HG03108 (cell line): Measurements from ENCODE around the gene ZNF280B.
"Not testable (repeated sequence)": the region's sequence is repeated elsewhere in the genome, so short reads cannot be mapped to it uniquely, and the experiment has no call there.

Experiments used
- ATAC-seq: cut with Tn5 transposase; IDR thresholded peaks from one replicate; pipeline ENCODE4 v1.9.1; 2021; ENCODE audit warnings: moderate library complexity; ENCODE audit not compliant: unreplicated experiment

The ZNF280B gene

DNA sequence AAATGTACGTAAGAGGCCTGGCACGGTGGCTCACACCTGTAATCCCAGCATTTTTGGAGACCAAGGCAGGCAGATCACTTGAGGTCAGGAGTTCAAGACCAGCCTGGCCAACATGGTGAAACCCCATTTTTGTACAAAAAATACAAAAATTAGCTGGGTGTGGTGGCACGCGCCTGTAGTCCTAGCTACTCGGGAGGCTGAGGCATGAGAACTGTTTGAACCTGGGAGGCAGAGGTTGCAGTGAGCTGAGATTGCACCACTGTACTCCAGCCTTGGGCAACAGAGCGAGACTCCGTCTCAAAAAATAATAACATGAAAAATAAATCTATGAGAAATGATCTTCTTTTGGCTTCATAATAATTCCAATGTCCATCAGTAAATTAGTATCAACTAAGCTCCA, 2.3 kb upstream of the ZNF280B start:
- ATAC-seq = not testable (repeated sequence)

DNA sequence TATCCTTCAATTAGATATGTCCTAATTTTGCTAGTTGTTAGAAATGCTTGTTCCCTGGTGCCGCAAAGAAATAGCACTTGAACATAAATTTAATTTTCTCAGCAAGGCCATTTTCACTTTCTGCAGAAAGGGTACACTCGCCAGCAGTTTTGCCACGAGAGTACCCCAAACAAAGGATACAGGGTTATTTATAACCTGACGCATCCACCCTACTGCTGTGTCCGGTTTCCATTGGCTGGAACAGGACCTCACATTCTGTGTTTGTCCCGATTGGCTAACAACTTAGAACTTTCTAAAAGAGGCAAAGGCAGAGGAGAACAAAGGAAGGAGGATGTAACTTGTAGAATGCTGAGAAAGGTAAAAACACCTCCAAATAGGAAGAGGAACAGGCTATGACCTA, 1.4 kb upstream of the ZNF280B start:
- not testable (repeated sequence) for ATAC-seq

DNA sequence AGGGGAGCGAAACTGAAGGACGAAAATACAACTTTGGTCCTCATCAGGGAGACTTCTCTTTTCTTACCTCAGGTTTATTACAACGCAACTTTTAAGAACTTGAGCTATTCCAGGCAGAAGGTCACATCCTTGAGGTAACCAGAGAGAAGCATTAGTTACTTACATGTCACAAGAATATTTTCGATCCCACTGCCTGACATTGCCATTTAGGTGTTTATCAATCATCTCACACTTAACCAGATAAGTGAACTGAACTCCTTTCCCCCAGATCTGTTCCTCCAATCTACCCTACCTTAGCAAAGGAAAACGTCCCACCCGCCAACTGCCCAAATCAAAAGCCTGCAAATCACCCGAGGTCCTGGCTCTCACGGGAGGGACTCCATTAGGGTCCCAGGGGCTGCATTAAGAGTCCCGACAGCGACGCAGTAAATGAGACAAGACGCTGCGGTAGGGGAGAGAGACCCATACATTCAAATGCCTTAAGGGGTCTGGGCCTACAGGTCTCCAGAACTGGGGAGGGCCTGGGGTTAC, 734 bp downstream of the ZNF280B start:
- ATAC-seq = no peak

DNA sequence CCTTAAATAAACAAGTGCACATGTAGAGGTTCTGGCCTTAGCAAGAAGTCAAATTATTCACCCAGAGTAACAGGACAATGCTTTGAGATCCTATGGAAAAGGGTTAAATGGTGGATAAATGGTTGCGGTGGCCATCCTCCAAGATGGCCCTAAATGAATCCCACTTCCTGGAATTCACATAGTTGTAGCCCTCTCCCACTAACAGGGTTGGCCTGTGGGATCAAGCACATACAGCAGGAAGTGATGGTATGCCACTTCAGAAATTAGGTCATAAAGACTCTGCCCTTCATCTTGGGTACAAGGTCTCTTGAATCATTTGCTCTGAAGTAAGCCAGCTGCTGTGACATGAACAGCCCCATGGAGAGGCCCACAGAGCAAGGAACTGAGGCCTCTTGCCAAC, 1.8 kb downstream of the ZNF280B start:
- ATAC-seq = no peak

GRCh38 chr22:22498267-22498666, 10.3 kb downstream of the ZNF280B start:
- ATAC-seq = no peak

- ATAC-seq = not testable (repeated sequence)
Measured at GRCh38 chr22:22491589-22491988, 17.0 kb downstream of the ZNF280B start.

GRCh38 chr22:22488736-22489135, 19.8 kb downstream of the ZNF280B start:
- ATAC-seq = no peak

- ATAC-seq = no peak
Measured at GRCh38 chr22:22487869-22488597, 20.5 kb downstream of the ZNF280B start.

GRCh38 chr22:22487059-22487458, 21.5 kb downstream of the ZNF280B start:
- no peak for ATAC-seq

- ATAC-seq = no peak
Measured at GRCh38 chr22:22486132-22486899, 22.2 kb downstream of the ZNF280B start.

DNA sequence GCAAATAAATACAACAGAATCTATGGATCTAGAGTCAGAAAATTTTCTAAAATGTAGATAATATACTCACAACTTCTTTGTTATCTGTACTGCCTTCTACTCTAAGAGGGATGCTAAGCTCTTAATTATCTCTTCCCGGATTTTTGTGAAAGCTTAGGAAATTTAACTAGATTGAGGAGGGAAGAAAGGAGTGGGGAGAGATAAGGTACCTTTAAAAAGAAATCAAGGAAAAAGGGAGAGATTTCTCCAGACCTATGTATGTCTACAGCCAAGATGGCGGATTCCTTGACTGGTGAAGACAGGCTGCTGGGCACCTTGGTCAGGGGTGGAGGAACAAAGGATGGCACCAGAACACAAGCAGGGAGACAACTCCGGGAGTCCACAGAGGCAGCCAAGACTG, 23.0 kb downstream of the ZNF280B start:
- ATAC-seq = no peak

DNA sequence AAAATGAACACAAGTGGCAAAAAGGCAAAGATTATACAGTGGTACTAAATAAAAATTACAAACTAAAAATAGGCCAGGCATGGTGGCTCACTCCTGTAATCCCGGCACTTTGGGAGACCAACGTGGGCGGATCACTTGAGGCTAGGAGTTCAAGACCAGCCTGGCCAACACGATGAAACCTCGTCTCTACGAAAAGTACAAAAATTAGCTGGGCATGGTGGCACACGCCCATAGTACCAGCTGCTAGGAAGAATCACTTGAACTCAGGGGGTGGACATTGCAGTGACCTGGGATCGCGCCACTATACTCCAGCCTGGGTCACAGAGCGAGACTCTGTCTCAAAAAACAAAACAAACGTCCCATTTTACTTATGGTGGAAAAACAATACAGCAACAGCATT, 24.5 kb downstream of the ZNF280B start:
- ATAC-seq = no peak

DNA sequence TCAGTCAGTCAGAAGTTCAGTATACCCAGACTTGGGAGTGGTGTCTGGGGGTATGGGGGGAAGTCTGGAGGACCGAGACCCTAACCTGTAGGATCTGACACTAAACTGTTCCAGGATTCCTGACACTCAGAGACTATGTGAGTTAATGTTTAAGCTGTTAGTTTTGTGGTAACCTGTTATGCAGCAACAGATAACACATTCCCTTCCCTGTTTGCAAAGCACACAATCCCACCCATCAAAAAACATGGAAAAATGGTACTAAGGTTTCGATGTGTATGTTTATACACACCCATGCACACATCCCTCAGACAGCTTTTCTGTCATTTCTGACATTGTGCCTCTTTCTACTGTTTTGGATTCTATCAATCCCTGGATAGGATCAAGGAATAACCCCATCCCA, 27.6 kb downstream of the ZNF280B start:
- ATAC-seq = no peak

GRCh38 chr22:22479999-22480532, 28.5 kb downstream of the ZNF280B start:
- no peak for ATAC-seq

- no peak for ATAC-seq
Measured at GRCh38 chr22:22479116-22479515, 29.4 kb downstream of the ZNF280B start.

DNA sequence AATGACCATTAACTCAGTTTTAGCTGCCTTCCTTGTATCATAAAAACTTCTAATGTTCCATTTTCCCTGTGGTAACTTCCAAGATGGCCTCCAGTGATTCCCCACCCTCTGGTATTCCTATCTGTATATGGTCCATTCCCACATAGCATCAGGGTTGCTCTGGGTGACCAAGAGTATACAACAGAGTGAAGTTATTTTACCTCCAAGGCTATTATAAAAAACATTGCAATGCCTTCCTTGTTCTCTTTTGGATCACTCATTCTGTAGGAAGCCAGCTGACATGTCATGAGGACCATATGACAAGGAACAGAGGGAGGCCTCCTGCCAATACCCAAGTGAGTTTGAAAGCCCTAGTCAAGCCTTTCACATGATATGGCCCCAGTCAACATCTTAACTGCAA, 30.1 kb downstream of the ZNF280B start:
- no peak for ATAC-seq

GRCh38 chr22:22474733-22475132, 33.8 kb downstream of the ZNF280B start:
- ATAC-seq = no peak

DNA sequence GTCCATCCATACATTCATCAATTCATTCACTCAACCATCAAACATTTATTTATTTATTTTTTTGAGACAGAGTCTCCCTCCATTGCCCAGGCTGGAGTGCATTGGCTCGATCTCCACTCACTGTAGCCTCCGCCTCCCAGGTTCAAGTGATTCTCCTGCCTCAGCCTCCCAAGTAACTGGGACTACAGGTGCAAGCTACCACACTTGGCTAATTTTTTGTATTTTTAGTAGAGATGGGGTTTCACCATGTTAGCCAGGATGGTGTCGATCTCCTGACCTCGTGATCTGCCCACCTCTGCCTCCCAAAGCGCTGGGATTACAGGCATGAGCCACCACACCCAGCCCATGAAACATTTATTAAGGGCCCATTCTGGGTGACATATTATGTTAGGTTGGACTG, 37.4 kb downstream of the ZNF280B start:
- not testable (repeated sequence) for ATAC-seq

DNA sequence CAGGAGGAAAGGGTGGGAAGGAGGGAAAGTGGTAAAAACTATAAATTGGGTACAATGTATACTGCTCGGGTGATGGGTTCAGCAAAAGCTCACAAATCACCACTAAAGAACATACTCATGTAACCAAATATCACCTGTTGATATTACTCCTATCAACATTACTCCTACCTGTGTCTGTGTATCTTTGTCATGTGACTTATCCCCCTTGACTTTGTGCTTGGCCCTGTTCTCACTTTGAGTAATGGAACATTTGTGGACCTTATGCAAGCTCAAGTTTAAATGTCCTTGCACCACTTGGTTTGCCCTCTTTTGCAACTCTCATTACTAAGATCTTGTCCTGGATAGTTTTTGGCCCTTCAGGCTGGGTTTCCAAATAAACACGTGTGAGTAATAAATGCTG, 39.0 kb downstream of the ZNF280B start:
- ATAC-seq = no peak

- ATAC-seq = not testable (repeated sequence)
Measured at GRCh38 chr22:22468794-22469469, 39.6 kb downstream of the ZNF280B start.

GRCh38 chr22:22467112-22467511, 41.4 kb downstream of the ZNF280B start:
- ATAC-seq = no peak
